Tibial nerve (tissue), 4 donors: ENCODE results near the gene ROMO1. TPM values are rescaled to one million over a fixed set of nuclear protein-coding genes. Genes with fewer than 3 reads are reported as not detected.

ENCODE experiments used
- DNase-seq, 2 donors: peaks; one replicate each; pipeline ENCODE4 v3.0.0-alpha.2; 2019; ENCODE audit warnings: low spot score in 2 of 2
- H3K27ac ChIP-seq, 4 donors: fragments of 200-600 bp; sonication (generic) in 3 of 4; one replicate each; pipeline ENCODE4 v1.5.1; 2017 to 2019; ENCODE audit warnings: mild to moderate bottlenecking in 1 of 4
- H3K27me3 ChIP-seq, 2 donors: fragments of 200-600 bp; sonication (generic) in 1 of 2; one replicate each; pipeline versions ENCODE4 v1.5.1 to v1.6.0; 2017 to 2019
- H3K36me3 ChIP-seq, 3 donors: fragments of 200-600 bp; sonication (generic); one replicate each; pipeline ENCODE4 v1.5.1; 2018 to 2019
- H3K4me1 ChIP-seq, 4 donors: fragments of 200-600 bp; sonication (generic) in 3 of 4; one replicate each; pipeline ENCODE4 v1.5.1; 2017 to 2019
- H3K4me3 ChIP-seq, 4 donors: fragments of 200-600 bp; sonication (generic) in 3 of 4; one replicate each; pipeline ENCODE4 v1.5.1; 2017 to 2019; ENCODE audit warnings: mild to moderate bottlenecking in 1 of 4, moderate library complexity in 1 of 4
- H3K9me3 ChIP-seq, 4 donors: fragments of 200-600 bp; sonication (generic) in 3 of 4; one replicate each; pipeline ENCODE4 v1.5.1; 2017 to 2019
- CTCF ChIP-seq, 5 experiments: fragments of 200-600 bp in 3 of 5; fragments of 450-650 bp in 2 of 5; sonication (generic) in 3 of 5; IDR thresholded peaks; one replicate each; pipeline ENCODE4 v1.5.1; 2016 to 2019; ENCODE audit warnings: antibody characterized with exemption in 5 of 5, mild to moderate bottlenecking in 3 of 5, moderate library complexity in 2 of 5
- EP300 ChIP-seq, 2 donors: sonication (generic); formaldehyde crosslinking; IDR thresholded peaks; one replicate each; pipeline ENCODE4 v1.6.1; 2017; ENCODE audit warnings: antibody characterized with exemption in 2 of 2, mild to moderate bottlenecking in 1 of 2
- POLR2A ChIP-seq, 2 donors: fragments of 450-650 bp; IDR thresholded peaks; one replicate each; pipeline ENCODE4 v1.6.1; 2017; ENCODE audit warnings: antibody characterized with exemption in 2 of 2, mild to moderate bottlenecking in 2 of 2, moderate library complexity in 2 of 2
- WGBS, 2 donors: methylation state at CpG; one replicate each; pipeline ENCODE4 v1.1.5; 2018; 5-methylcytosine and 5-hydroxymethylcytosine counted together
- total RNA-seq, 4 donors: library from RNA; depleted of rRNA; stranded (reverse); fragments of >200 nt; gene quantifications; one replicate each; pipeline ENCODE4 v1.1.0, GENCODE V29; 2016

Gene ROMO1
- total RNA-seq, 4 donors from 2014 or later, result 237 to 447 (median 320) TPM

- H3K4me1 ChIP-seq, result peaks cover 0 to 26% (median 2%) of the 10 kb centered on the region in 4 donors
- peaks cover 4 to 96% (median 70%) of the 10 kb centered on the region in 3 donors for H3K36me3 ChIP-seq
Measured at GRCh38 chr20:35724321-35725230, 25.4 kb downstream of the ROMO1 start.

GRCh38 chr20:35726842-35727711, 27.9 kb downstream of the ROMO1 start:
- no peaks in the 10 kb centered on the region for H3K27me3 ChIP-seq
- H3K4me1 ChIP-seq, result peaks cover 0 to 40% (median 5%) of the 10 kb centered on the region in 4 donors
- no peaks in the 10 kb centered on the region for H3K9me3 ChIP-seq
- H3K27ac ChIP-seq, result no peak overlapping the region
- WGBS, 2 donors, result 93 to 94% methylated on average over 20 of the region's 20 CpGs
- no peak for DNase-seq
- no peak for TF ChIP-seq CTCF (IDR thresholded peaks at IDR 0.05)
- no peak for TF ChIP-seq POLR2A (IDR thresholded peaks at IDR 0.05)
- TF ChIP-seq EP300 (IDR thresholded peaks at IDR 0.05), result no peak
- H3K36me3 ChIP-seq, result peaks cover 4 to 93% (median 69%) of the 10 kb centered on the region in 3 donors
- no peak overlapping the region for H3K4me3 ChIP-seq

More at GRCh38 chr20:35724321-35725230, 25.4 kb downstream of the ROMO1 start:
- WGBS, 2 donors, result 82 to 85% methylated on average over 13 of the region's 13 CpGs
- no peaks in the 10 kb centered on the region for H3K27me3 ChIP-seq
- H3K27ac ChIP-seq, result no peak overlapping the region
- H3K4me3 ChIP-seq, result no peak overlapping the region
- TF ChIP-seq CTCF (IDR thresholded peaks at IDR 0.05) (no peak), EP300 (IDR thresholded peaks at IDR 0.05) (no peak), POLR2A (IDR thresholded peaks at IDR 0.05) (no peak)
- no peak for DNase-seq
- H3K9me3 ChIP-seq, result no peaks in the 10 kb centered on the region

GRCh38 chr20:35729283-35729807, 30.1 kb downstream of the ROMO1 start:
- no peak for TF ChIP-seq EP300 (IDR thresholded peaks at IDR 0.05)
- TF ChIP-seq POLR2A (IDR thresholded peaks at IDR 0.05), result no peak
- TF ChIP-seq CTCF (IDR thresholded peaks at IDR 0.05), result no peak
- peaks cover 0 to 94% (median 54%) of the 10 kb centered on the region in 3 donors for H3K36me3 ChIP-seq
- H3K4me1 ChIP-seq, result peaks cover 0 to 58% (median 7%) of the 10 kb centered on the region in 4 donors

GRCh38 chr20:35729836-35730582, 30.8 kb downstream of the ROMO1 start:
- peaks cover 0 to 94% (median 50%) of the 10 kb centered on the region in 3 donors for H3K36me3 ChIP-seq
- DNase-seq, result no peak
- no peaks in the 10 kb centered on the region for H3K27me3 ChIP-seq
- WGBS, 2 donors, result 74 to 79% methylated on average over 2 of the region's 2 CpGs
- TF ChIP-seq CTCF (IDR thresholded peaks at IDR 0.05), result no peak
- no peak for TF ChIP-seq EP300 (IDR thresholded peaks at IDR 0.05)
- no peak for TF ChIP-seq POLR2A (IDR thresholded peaks at IDR 0.05)
- peaks cover 4 to 65% (median 11%) of the 10 kb centered on the region in 4 donors for H3K4me1 ChIP-seq
- H3K4me3 ChIP-seq, result no peak overlapping the region
- no peak overlapping the region for H3K27ac ChIP-seq
- H3K9me3 ChIP-seq, result no peaks in the 10 kb centered on the region

More at GRCh38 chr20:35729283-35729807, 30.1 kb downstream of the ROMO1 start:
- no peaks in the 10 kb centered on the region for H3K9me3 ChIP-seq
- H3K27ac ChIP-seq, result no peak overlapping the region
- WGBS, 2 donors, result 73% methylated on average over 7 of the region's 7 CpGs
- DNase-seq, result no peak
- no peaks in the 10 kb centered on the region for H3K27me3 ChIP-seq
- no peak overlapping the region for H3K4me3 ChIP-seq
